Subcutaneous adipose tissue (tissue), 4 donors: ENCODE data around the gene GJB4. TPM values are rescaled to one million over a fixed set of nuclear protein-coding genes. Genes with fewer than 3 reads are reported as not detected.

Experiments
- CTCF ChIP-seq: fragments of 450-650 bp; IDR thresholded peaks from one replicate; pipeline ENCODE4 v1.5.1; 2016; ENCODE audit warnings: low read depth, mild to moderate bottlenecking, control low read depth, antibody characterized with exemption, moderate library complexity
- total RNA-seq, 4 donors: library from RNA; depleted of rRNA; stranded (reverse); fragments of >200 nt; gene quantifications; one replicate each; pipeline ENCODE4 v1.1.0, GENCODE V29; 2016

Gene GJB4
- total RNA-seq, 4 donors from 2014 or later, result not detected

- TF ChIP-seq CTCF, result no peak
Measured at GRCh38 chr1:34761176-34761761, 1.7 kb downstream of the GJB4 start.

GRCh38 chr1:34761776-34762307 is 2.3 kb downstream of the GJB4 start:
- TF ChIP-seq CTCF, result no peak

GRCh38 chr1:34762474-34763141 is 3.1 kb downstream of the GJB4 start:
- no peak for TF ChIP-seq CTCF

GRCh38 chr1:34763142-34763781 is 3.7 kb downstream of the GJB4 start:
- TF ChIP-seq CTCF, result no peak

- TF ChIP-seq CTCF, result no peak
Measured at GRCh38 chr1:34768856-34769255, 9.3 kb downstream of the GJB4 start.

GRCh38 chr1:34770891-34771504 is 11.5 kb downstream of the GJB4 start:
- TF ChIP-seq CTCF, result no peak
